ENCODE data around the gene CSTF2T. TPM values are rescaled to one million over a fixed set of nuclear protein-coding genes. Genes with fewer than 3 reads are reported as not detected.

CSTF2T gene
- total and polyA plus RNA-seq, 2 experiments from 2014 or later, result 8.2 to 28.5 TPM

DNA sequence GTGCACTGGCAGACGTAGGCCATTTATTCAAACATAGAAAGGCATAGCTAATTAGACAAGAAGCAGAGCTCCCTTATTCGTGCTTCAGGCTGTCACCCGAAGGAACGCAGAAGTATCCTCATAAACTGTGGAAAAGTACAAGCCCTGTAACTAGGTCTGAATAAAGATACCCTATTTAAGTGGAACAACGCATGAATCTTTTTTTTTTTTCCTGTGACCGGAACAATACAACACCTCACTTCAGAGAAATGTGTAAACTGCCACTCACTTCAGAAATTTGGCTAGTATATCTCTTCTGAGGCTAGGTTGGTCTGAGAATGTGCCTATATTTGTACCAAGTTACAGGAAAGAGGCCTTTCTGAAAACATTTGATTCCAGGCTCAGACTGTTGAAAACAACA is 8.0 kb upstream of the CSTF2T start:
- DNase-seq (ENCODE audit: low read depth in 1 of 2, low spot score in 1 of 2), result peak in 1 of 2 donors; percentile 24
- Histone ChIP-seq H3K27ac (peak overlapping the region; percentile 24), H3K4me3 (no peak overlapping the region), H3K27me3 (no peaks in the 10 kb centered on the region), H3K9me3 (ENCODE audit: low read depth) (no peaks in the 10 kb centered on the region), H3K36me3 (no peaks in the 10 kb centered on the region), H3K4me1 (ENCODE audit: low read depth) (peaks cover 3% of the 10 kb centered on the region)
- TF ChIP-seq, protein P1, sequence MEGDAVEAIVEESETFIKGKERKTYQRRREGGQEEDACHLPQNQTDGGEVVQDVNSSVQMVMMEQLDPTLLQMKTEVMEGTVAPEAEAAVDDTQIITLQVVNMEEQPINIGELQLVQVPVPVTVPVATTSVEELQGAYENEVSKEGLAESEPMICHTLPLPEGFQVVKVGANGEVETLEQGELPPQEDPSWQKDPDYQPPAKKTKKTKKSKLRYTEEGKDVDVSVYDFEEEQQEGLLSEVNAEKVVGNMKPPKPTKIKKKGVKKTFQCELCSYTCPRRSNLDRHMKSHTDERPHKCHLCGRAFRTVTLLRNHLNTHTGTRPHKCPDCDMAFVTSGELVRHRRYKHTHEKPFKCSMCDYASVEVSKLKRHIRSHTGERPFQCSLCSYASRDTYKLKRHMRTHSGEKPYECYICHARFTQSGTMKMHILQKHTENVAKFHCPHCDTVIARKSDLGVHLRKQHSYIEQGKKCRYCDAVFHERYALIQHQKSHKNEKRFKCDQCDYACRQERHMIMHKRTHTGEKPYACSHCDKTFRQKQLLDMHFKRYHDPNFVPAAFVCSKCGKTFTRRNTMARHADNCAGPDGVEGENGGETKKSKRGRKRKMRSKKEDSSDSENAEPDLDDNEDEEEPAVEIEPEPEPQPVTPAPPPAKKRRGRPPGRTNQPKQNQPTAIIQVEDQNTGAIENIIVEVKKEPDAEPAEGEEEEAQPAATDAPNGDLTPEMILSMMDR (IDR thresholded peaks at IDR 0.05; ENCODE audit: low read depth, low read length), result no peak

DNA sequence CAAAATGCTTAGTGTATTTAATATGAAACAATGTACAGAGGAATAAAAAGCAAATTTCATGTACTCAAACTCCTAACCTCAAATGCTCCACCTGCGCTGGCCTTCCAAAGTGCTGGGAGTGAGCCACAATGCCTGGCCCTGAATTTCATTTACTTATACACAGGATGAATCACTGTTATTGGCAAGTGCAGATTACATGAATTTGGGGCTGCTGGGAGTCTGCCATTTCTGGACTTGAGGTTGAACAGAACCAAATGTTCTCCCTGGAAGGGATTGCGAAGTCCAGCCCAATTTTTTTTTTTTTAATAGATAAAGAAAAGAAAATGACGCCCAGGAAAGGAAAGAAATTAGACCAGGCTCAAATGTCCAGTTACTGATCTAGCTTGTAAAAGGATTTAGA is 6.8 kb upstream of the CSTF2T start:
- peak in 1 of 2 donors; percentile 96 for DNase-seq (ENCODE audit: low read depth in 1 of 2, low spot score in 1 of 2)
- Histone ChIP-seq H3K9me3 (ENCODE audit: low read depth) (no peaks in the 10 kb centered on the region), H3K36me3 (no peaks in the 10 kb centered on the region), H3K27me3 (no peaks in the 10 kb centered on the region), H3K4me1 (ENCODE audit: low read depth) (no peaks in the 10 kb centered on the region), H3K27ac (no peak overlapping the region), H3K4me3 (no peak overlapping the region)
- TF ChIP-seq, protein P1 (IDR thresholded peaks at IDR 0.05; ENCODE audit: low read depth, low read length), result no peak

DNA sequence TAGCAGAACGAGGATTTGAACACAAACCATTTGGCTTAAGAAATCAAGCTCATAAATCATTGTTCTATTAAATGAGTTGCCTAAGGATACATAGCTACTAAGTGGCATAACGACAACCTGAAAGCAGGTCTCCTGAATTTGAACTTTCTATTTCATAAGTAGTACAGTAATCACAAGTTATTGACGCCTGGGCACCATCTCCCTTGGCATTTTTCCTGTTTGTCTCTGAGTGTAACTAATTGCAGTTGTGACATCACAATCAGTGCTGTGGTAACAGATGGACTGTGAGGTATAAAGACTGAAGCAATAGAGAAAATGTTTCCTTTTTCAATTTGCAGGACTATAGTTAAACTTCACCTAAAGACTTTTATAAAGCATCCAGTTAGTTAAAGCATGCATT is 6.4 kb upstream of the CSTF2T start:
- H3K27me3 ChIP-seq, result no peaks in the 10 kb centered on the region
- H3K9me3 ChIP-seq (ENCODE audit: low read depth), result no peaks in the 10 kb centered on the region
- no peak overlapping the region for H3K4me3 ChIP-seq
- H3K27ac ChIP-seq, result no peak overlapping the region
- TF ChIP-seq, protein P1 (IDR thresholded peaks at IDR 0.05; ENCODE audit: low read depth, low read length), result no peak
- no peaks in the 10 kb centered on the region for H3K36me3 ChIP-seq
- DNase-seq (ENCODE audit: low read depth in 1 of 2, low spot score in 1 of 2), result no peak
- peaks cover under 1% of the 10 kb centered on the region for H3K4me1 ChIP-seq (ENCODE audit: low read depth)

DNA sequence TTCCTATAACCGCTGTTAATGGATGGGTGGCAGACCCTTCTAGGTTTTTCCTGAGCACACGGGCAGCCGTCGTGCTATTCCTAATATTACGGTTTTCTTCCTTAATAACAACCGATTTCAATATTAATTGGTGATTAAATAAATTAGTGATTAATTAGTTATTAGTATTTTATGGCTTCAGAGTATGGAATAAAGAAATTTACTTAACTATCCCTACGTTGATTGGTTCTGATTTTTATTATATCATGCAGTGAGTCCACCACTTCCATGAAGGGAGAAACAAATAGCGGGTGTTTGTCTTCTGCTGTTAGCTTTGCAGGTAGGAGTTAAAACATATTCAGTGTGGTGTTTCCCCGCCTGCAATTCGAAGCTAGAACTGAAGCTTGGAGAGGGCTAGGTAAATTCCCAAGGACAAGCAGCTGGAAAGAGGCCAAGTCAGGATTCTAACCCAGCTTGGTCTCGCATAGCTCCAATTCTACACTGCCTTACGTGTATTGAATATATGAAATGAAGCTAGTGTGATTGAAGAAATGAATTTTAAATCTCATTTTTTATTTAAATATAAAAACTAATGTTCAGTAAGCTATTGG is 928 bp upstream of the CSTF2T start:
- TF ChIP-seq, protein P1 (IDR thresholded peaks at IDR 0.05; ENCODE audit: low read depth, low read length), result no peak

DNA sequence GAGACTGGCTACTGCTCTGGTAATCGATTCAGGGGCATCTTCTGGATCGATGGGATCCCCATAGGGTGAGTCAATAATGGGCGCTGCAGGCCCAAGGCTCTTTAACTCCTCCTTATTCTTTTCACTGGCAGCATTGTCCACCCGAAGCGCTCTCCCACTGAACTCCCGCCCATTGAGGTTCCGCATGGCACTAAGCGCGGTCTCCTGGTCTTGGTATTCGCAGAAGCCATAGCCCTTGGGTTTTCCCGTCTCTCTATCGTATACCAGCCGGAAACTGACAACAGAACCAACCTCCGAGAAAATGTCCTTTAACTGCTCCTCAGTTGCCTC is 285 bp downstream of the CSTF2T start:
- Histone ChIP-seq H3K27me3 (no peaks in the 10 kb centered on the region), H3K9me3 (ENCODE audit: low read depth) (no peaks in the 10 kb centered on the region), H3K4me1 (ENCODE audit: low read depth) (peaks cover 15% of the 10 kb centered on the region), H3K36me3 (no peaks in the 10 kb centered on the region), H3K27ac (peak overlapping the region; percentile 98), H3K4me3 (peak overlapping the region; percentile 60)
- TF ChIP-seq, protein P1 (IDR thresholded peaks at IDR 0.05; ENCODE audit: low read depth, low read length), result no peak
- no peak for DNase-seq (ENCODE audit: low read depth in 1 of 2, low spot score in 1 of 2)

More for the DNA sequence above, 928 bp upstream of the CSTF2T start:
- DNase-seq (ENCODE audit: low read depth in 1 of 2, low spot score in 1 of 2), result peak; percentile 45 to 74
- Histone ChIP-seq H3K27me3 (no peaks in the 10 kb centered on the region), H3K4me3 (peak overlapping the region; percentile 60), H3K4me1 (ENCODE audit: low read depth) (peaks cover 15% of the 10 kb centered on the region), H3K27ac (peak overlapping the region; percentile 98), H3K36me3 (no peaks in the 10 kb centered on the region), H3K9me3 (ENCODE audit: low read depth) (no peaks in the 10 kb centered on the region)
